ENCODE measurements around the gene MBD5. TPM values are rescaled to one million over a fixed set of nuclear protein-coding genes. Genes with fewer than 3 reads are reported as not detected.
A peak's percentile ranks its signal among the peaks of the same experiment; 100 is the strongest.

MBD5 gene
- total RNA-seq, 1 experiment from 2014 or later: 33.7 TPM

DNA sequence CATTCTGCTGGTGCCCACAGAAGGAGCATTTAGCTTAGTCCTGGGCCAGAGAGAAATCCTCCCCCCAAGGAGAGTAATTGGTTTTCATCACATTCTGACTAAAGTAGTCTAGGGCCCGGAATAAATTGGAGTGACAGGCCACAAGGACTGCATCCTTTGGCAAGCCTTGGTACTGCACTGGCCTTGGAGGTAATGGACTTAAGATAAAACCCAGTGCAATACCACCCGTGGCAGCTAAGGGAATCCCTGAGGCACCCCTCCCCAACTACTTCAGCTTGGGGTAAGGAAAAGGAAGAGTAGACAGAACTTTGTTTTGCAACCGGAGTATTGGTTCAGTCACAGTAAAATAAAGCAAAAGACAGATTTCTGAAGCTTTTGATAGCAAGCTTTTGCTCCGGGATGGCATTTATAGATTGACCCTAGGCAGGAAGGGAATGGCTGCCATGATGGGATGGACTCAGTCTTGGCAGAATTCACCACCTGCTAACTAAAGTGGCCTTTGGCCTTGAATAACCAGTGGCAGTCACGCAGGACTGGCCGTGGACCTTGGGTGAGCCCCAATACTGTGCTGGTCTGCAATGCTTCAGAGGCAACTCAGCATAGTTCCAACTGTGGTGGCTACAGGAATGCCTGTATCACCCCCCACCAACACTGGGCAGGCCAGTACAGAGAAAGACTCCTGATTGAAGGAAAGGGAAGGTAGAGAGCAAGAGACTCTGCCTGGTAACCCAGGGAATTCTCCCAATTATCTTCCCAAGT lies 14.5 kb upstream of the MBD5 start:
- POLR2A ChIA-PET: no interaction called here
- ATAC-seq (peak; percentile 98), DNase-seq (ENCODE audit: low spot score) (no peak)
- no peak overlapping the region for H3K4me3 Mint-ChIP-seq
- no peak overlapping the region for H3K27ac Mint-ChIP-seq
- peaks cover 16% of the 10 kb centered on the region for H3K9me3 Mint-ChIP-seq
- no peaks in the 10 kb centered on the region for H3K27me3 Mint-ChIP-seq (ENCODE audit: low read depth)
- CTCF ChIA-PET: interaction anchor here (0.6 to 0.8 kb wide), 2 partner anchors 14 to 62 kb away, joined by 3 read pairs; partner anchors contain the start of genes MBD5 and ORC4
- H3K36me3 Mint-ChIP-seq: peaks cover 16% of the 10 kb centered on the region
- TF ChIP-seq, protein P1, sequence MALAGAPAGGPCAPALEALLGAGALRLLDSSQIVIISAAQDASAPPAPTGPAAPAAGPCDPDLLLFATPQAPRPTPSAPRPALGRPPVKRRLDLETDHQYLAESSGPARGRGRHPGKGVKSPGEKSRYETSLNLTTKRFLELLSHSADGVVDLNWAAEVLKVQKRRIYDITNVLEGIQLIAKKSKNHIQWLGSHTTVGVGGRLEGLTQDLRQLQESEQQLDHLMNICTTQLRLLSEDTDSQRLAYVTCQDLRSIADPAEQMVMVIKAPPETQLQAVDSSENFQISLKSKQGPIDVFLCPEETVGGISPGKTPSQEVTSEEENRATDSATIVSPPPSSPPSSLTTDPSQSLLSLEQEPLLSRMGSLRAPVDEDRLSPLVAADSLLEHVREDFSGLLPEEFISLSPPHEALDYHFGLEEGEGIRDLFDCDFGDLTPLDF (CRISPR knock-in tag; IDR thresholded peaks at IDR 0.05): no peak
- TF ChIP-seq, protein P2, sequence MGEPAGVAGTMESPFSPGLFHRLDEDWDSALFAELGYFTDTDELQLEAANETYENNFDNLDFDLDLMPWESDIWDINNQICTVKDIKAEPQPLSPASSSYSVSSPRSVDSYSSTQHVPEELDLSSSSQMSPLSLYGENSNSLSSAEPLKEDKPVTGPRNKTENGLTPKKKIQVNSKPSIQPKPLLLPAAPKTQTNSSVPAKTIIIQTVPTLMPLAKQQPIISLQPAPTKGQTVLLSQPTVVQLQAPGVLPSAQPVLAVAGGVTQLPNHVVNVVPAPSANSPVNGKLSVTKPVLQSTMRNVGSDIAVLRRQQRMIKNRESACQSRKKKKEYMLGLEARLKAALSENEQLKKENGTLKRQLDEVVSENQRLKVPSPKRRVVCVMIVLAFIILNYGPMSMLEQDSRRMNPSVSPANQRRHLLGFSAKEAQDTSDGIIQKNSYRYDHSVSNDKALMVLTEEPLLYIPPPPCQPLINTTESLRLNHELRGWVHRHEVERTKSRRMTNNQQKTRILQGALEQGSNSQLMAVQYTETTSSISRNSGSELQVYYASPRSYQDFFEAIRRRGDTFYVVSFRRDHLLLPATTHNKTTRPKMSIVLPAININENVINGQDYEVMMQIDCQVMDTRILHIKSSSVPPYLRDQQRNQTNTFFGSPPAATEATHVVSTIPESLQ (CRISPR knock-in tag; IDR thresholded peaks at IDR 0.05): no peak
- no peak for TF ChIP-seq PRRX2 (CRISPR knock-in tag; IDR thresholded peaks at IDR 0.05)
- TF ChIP-seq JUN (CRISPR knock-in tag; IDR thresholded peaks at IDR 0.05): no peak
- no peak for TF ChIP-seq NR3C1 (CRISPR knock-in tag; conservative IDR thresholded peaks at IDR 0.05; ENCODE audit: low read depth)
- TF ChIP-seq, protein P3, sequence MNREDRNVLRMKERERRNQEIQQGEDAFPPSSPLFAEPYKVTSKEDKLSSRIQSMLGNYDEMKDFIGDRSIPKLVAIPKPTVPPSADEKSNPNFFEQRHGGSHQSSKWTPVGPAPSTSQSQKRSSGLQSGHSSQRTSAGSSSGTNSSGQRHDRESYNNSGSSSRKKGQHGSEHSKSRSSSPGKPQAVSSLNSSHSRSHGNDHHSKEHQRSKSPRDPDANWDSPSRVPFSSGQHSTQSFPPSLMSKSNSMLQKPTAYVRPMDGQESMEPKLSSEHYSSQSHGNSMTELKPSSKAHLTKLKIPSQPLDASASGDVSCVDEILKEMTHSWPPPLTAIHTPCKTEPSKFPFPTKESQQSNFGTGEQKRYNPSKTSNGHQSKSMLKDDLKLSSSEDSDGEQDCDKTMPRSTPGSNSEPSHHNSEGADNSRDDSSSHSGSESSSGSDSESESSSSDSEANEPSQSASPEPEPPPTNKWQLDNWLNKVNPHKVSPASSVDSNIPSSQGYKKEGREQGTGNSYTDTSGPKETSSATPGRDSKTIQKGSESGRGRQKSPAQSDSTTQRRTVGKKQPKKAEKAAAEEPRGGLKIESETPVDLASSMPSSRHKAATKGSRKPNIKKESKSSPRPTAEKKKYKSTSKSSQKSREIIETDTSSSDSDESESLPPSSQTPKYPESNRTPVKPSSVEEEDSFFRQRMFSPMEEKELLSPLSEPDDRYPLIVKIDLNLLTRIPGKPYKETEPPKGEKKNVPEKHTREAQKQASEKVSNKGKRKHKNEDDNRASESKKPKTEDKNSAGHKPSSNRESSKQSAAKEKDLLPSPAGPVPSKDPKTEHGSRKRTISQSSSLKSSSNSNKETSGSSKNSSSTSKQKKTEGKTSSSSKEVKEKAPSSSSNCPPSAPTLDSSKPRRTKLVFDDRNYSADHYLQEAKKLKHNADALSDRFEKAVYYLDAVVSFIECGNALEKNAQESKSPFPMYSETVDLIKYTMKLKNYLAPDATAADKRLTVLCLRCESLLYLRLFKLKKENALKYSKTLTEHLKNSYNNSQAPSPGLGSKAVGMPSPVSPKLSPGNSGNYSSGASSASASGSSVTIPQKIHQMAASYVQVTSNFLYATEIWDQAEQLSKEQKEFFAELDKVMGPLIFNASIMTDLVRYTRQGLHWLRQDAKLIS (CRISPR knock-in tag; IDR thresholded peaks at IDR 0.05; ENCODE audit: borderline replicate concordance): no peak
- no peak for TF ChIP-seq CREM (CRISPR knock-in tag; IDR thresholded peaks at IDR 0.05)
- TF ChIP-seq USF1 (CRISPR knock-in tag; IDR thresholded peaks at IDR 0.05): no peak
- TF ChIP-seq ZNF219 (CRISPR knock-in tag; IDR thresholded peaks at IDR 0.05; ENCODE audit: borderline replicate concordance): no peak
- no peak for TF ChIP-seq MXD4 (CRISPR knock-in tag; IDR thresholded peaks at IDR 0.05; ENCODE audit: borderline replicate concordance)
- TF ChIP-seq FOXJ3 (CRISPR knock-in tag; IDR thresholded peaks at IDR 0.05; ENCODE audit: borderline replicate concordance): no peak
- no peak for TF ChIP-seq CDX4 (CRISPR knock-in tag; IDR thresholded peaks at IDR 0.05; ENCODE audit: borderline replicate concordance)
- TF ChIP-seq TP53 (CRISPR knock-in tag; IDR thresholded peaks at IDR 0.05): no peak
- no peak for TF ChIP-seq USF2 (CRISPR knock-in tag; IDR thresholded peaks at IDR 0.05)
- TF ChIP-seq EMX1 (CRISPR knock-in tag; IDR thresholded peaks at IDR 0.05): no peak
- TF ChIP-seq ZNF138 (CRISPR knock-in tag; conservative IDR thresholded peaks at IDR 0.05): no peak
- no peak for TF ChIP-seq MYBL2 (CRISPR knock-in tag; IDR thresholded peaks at IDR 0.05)
- TF ChIP-seq ATF2 (CRISPR knock-in tag; IDR thresholded peaks at IDR 0.05; ENCODE audit: borderline replicate concordance, low read depth): no peak
- TF ChIP-seq ERG (CRISPR knock-in tag; IDR thresholded peaks at IDR 0.05): no peak
- no peak for TF ChIP-seq ATF1 (CRISPR knock-in tag; IDR thresholded peaks at IDR 0.05)
- peaks cover 40% of the 10 kb centered on the region for H3K4me1 Mint-ChIP-seq
